ENCODE data around the gene NSD1.
"Not testable (repeated sequence)": the region's sequence is repeated elsewhere in the genome, so short reads cannot be mapped to it uniquely, and the experiment has no call there.

Gene NSD1

DNA sequence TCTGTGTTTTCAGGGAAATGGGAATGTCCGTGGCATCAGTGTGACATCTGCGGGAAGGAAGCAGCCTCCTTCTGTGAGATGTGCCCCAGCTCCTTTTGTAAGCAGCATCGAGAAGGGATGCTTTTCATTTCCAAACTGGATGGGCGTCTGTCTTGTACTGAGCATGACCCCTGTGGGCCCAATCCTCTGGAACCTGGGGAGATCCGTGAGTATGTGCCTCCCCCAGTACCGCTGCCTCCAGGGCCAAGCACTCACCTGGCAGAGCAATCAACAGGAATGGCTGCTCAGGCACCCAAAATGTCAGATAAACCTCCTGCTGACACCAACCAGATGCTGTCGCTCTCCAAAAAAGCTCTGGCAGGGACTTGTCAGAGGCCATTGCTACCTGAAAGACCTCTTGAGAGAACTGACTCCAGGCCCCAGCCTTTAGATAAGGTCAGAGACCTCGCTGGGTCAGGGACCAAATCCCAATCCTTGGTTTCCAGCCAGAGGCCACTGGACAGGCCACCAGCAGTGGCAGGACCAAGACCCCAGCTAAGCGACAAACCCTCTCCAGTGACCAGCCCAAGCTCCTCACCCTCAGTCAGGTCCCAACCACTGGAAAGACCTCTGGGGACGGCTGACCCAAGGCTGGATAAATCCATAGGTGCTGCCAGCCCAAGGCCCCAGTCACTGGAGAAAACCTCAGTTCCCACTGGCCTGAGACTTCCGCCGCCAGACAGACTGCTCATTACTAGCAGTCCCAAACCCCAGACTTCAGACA lies 160.4 kb downstream of the NSD1 start:
- no peak for DNase-seq

DNA sequence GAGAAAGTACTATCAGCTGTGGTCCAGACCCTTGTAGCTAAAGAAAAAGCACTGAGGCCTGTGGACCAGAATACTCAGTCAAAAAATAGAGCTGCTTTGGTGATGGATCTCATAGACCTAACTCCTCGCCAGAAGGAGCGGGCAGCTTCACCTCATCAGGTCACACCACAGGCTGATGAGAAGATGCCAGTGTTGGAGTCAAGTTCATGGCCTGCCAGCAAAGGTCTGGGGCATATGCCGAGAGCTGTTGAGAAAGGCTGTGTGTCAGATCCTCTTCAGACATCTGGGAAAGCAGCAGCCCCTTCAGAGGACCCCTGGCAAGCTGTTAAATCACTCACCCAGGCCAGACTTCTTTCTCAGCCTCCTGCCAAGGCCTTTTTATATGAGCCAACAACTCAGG lies 161.1 kb downstream of the NSD1 start:
- no peak for DNase-seq

DNA sequence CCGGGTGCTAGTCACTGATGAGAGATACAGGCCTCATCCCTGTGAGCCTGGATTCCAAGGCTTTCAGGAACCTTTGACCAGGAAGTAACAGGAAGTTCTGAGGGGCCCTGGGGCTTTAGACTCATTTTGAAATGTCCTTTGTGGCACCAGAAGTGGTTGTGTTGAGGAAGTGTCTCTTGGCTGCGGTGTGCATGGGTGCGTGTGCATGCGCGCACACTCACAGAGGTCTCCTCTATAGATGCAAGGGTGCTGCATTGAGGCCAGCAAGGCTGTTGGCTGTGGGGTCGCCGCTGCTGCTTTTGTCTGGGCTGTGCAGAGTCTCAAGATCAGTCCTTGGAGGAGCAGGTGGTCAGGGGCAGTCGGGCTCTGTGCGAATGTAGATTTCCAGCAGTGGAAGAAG lies 162.4 kb downstream of the NSD1 start:
- DNase-seq = no peak

DNA sequence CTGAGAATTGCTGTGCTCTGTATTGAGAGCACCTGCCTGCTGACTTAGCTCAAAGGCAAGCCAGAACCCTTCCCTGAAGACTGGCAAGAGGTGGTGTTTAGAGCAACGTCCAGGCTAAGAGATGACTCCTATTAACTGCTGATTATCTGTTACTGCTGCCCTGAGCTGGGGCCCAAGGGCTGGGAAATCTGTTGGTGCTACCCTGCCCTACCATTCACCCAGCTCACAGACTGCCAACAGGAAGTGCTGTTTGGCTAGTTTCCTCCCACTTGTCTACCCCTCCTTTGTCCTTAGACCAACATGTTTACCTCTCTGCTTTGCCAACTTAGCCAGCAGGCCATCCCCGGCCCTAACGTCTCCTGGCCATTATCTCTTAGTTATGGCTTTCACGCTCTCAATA lies 163.0 kb downstream of the NSD1 start:
- DNase-seq = no peak

DNA sequence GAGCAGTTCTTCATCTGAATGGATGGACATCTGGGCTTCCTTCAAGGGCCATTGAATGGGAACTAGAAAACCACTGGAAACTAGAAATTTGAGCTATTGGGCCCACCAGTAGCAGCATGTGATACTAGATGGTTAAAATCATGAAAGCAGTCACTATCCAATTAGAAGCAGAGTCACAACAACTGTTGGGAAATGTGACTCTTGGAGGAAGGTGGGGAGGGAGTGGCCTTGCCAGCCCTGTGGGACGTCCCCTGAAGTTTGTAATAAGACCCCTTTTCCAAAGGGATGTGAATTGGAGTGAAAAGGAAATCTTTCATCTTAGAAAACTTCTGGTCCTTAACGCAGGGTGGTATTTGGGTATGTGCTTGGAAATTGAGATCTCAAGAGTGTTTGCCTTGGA lies 164.3 kb downstream of the NSD1 start:
- DNase-seq = no peak

DNA sequence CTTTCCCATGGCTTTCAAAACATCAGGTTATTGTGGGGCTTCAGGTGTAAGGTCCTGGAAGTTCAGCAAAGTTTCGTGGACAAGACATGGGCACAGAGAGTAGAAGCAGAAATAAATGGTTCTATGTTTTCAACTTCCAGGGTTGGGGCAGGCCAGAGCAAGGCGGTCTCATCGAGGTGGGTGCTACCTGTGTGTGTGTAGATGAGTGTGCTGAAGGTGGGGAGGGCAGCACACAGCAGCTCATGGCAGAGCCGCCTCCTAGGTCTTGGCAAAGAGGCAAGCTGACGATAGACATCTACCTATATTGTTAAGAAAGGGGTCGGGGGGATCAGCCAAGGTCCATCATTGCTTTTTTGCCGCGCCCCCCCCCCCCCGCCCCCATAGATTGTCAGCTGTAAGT lies 166.1 kb downstream of the NSD1 start:
- no peak for DNase-seq

DNA sequence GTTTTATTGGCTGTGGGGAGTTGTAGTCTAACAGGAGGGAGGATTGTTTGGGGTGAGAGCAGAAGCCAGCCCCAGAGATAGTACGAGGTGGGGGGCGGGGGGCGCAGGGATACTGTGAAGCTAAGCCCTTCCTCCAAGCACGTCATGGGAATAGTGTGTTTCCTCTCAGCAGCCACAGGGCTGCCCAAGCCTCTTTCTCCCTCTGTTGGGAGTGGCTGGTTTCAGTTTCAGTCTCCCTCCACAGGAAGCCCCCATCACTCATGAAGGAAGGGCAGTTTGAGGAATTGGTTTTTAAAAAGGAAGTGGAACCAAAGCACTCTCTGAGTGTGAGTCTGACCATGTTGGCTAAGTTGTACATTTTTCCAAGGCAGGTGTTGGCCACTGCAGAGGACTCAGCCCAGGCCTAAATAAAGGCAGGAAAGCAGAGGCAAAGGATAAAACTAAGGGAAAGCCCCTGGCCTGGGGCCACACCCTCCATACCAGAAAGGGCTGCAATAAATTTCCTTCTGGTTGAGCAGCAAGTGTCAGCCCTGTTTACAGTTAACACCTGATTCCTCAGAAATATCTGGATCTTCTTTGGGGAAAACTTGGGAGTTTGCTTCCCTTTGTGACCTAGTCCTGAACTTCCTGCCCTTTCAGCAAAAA lies 166.8 kb downstream of the NSD1 start:
- peak; percentile 31 for DNase-seq

DNA sequence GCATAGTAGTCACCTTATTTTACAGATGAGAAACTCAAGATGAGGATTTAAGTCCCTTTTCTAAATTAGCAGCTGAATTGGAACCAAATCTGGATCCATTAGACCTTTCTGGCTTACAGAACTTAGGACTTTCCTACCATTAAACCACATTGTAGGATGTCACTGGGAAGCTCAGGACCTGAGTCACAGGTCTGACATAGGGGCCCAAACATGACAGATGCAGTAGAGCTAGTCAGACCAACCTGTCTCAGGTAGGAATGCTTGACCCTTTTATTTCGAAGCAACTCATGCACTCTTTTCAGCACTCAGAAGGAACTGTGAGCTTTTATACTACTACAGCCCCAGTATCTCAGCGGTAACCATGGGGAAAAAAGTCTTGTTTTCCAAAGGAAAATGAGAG lies 167.4 kb downstream of the NSD1 start:
- no peak for DNase-seq

DNA sequence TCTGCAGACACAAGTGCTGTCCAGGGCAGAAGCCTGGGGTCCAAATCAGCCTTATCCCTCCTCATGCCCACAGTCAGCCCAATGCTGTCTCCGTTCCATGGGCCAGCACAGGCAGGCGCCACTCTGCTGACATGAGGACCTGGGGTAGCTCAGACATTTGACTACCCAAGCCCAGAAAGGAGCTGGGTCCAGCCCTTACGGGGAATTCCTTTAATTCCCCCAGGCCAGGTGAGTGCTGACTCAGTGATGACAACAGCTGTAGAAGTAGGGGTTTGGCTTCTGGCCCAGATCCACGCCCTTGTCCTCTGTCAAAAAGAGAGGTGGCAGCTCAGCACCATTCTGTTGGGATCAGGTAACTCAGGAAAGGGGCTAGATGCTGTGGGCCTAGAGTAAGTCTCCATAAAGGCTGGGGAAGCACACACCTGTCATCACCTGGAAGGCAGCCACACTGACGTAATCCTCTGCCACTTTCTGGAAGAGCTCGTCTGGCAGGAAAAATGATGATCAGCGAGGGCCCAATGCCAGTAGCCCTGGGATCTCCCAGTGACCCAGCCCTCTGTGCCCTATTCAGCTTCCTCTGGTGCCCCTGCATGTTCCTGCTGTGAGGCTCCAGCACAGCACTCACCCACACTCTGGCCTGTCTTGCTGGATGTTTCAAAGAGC lies 168.1 kb downstream of the NSD1 start:
- no peak for DNase-seq

DNA sequence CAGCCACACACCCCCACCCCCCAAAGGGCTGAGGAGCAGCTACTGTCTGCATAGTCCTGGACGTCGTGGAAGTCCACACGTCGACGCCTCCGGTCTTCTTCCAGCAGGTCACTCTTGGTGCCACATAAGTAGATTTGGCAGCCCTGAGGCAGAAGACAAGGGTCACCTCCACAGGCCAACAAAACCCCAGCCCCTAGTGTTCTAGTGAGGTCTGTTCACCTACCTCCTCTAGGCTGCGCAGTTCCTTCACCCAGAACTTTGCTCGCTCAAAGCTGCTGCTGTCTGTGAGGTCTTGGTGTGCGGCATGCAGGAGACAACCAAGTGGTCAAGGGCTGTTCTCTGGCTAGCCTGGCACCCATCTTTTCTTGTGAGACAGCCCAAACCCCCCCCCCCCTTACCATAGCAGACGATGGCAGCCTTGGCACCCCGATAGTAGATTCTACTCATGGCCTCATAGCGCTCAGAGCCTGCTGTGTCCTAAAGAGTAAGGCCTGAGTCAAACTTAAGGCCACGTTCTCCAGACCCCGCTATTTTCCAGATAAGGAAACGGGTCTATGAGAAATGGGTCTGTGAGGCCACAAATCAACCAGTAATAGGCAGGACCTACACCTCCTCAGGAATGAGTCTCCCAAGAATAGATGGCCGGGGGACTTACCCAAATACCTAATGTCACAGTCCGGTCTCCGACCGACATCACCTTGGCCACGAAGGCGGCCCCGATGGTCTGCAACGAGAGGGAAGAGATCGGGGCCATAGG lies 169.0 kb downstream of the NSD1 start:
- DNase-seq = no peak

DNA sequence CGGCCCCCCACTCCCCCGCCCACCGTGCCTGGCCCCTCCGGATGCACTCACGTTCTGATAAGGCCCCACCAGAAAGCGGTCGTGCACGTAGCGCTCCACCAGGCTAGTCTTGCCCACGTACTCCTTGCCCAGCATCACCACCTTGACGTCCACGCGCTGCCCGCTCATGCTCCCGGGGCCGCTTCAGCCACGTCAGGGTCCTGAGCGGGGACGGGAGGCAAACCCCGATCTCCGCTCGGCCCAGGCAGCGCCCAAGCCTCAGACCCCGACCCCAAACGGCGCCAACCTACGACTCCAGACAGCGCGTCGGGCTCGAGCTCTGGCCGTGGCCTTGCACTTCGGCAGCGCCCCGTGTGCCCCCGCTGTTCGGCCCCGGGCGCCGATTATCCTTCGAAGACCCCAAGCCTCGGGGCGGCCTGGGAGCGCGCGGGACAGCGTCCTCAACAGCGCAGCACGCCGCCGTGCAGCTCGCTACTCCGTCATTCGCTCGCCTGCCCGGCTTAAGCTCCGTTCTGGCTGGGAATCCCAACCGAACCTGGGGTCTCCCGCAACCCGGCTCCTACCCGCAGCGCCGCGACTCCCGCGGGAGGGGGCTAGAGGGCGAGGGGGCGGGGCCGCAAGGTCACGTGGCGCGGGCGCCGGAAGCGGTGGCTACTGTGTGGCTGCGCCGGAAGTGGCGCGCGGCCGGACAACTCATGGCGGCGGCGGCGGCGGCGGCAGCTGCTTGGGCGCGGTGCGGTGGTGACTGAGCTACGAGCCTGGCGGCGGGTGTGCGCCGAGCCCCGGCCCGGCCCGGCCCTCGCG lies 169.8 kb downstream of the NSD1 start, which contains the start of the genes PRELID1 and RAB24:
TSS of gene PRELID1 (plus strand) at position 679 of the 804 bp plus-strand sequence. CDS start 187 bp downstream, outside the sequence.
TSS of gene RAB24 (minus strand) at position 599 of the 804 bp plus-strand sequence. CDS start at position 168, 431 bp downstream.
- DNase-seq = peak; percentile 91

DNA sequence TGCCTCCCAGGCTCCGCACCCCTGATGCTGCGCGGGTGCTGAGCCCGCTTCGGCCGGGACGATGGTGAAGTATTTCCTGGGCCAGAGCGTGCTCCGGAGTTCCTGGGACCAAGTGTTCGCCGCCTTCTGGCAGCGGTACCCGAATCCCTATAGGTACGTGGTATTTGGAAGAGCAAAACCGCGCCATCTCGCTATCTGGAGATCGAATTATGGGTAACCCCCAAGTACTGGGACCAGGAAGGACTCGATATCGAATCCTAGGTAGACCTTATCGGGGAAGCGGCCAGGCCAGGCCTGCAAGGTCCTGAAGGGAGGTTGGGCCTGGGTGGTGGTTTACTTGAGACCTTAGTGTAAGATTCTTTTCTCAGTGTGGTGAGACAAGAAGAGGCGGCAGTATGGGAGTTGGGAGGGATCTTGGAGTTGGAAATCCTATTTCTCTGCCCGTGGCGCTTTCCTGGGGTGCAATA lies 170.4 kb downstream of the NSD1 start:
- no peak for DNase-seq

DNA sequence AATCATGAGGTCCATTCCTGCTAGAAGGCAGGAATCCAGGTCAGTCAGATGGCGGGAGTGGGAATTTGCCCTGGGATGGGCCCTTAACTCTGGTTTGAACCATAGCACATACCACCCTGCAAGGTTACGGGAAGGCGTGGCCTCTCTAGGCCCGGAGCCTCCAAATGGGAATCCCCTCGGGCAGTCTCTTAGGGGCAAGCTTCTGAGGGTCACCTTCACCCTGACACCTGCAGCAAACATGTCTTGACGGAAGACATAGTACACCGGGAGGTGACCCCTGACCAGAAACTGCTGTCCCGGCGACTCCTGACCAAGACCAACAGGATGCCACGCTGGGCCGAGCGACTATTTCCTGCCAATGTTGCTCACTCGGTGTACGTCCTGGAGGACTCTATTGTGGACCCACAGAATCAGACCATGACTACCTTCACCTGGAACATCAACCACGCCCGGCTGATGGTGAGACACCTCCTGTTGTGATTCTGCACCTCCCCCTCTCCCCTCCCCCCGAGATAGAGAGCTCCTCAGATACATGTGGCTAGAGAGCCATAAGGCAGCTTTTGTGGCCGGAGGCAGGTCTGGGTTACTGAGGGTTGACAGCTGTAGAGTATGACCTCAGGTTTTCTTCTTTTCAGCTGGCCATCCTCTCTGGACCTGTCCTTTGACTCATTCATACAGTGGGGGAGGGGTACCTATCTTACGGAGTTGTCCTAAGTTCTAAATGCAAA lies 171.0 kb downstream of the NSD1 start:
- DNase-seq = no peak

DNA sequence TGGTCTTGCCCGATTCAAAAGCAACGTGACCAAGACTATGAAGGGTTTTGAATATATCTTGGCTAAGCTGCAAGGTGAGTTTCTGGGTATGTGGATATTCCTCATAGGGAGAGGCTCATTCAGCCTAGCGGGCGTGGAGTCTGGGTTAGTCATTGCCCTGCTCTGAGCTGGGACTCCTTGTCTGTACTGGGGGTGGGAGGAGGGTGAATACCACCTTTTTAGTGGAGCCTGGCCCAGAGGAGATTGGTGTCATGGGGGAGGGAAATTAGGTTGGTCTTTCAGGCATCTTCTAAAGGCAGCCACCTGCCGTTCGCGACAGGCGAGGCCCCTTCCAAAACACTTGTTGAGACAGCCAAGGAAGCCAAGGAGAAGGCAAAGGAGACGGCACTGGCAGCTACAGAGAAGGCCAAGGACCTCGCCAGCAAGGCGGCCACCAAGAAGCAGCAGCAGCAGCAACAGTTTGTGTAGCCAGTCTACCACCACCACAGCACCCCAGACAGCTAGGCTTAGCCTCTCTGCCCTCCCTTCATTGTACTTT lies 172.6 kb downstream of the NSD1 start:
- not testable (repeated sequence) for DNase-seq

DNA sequence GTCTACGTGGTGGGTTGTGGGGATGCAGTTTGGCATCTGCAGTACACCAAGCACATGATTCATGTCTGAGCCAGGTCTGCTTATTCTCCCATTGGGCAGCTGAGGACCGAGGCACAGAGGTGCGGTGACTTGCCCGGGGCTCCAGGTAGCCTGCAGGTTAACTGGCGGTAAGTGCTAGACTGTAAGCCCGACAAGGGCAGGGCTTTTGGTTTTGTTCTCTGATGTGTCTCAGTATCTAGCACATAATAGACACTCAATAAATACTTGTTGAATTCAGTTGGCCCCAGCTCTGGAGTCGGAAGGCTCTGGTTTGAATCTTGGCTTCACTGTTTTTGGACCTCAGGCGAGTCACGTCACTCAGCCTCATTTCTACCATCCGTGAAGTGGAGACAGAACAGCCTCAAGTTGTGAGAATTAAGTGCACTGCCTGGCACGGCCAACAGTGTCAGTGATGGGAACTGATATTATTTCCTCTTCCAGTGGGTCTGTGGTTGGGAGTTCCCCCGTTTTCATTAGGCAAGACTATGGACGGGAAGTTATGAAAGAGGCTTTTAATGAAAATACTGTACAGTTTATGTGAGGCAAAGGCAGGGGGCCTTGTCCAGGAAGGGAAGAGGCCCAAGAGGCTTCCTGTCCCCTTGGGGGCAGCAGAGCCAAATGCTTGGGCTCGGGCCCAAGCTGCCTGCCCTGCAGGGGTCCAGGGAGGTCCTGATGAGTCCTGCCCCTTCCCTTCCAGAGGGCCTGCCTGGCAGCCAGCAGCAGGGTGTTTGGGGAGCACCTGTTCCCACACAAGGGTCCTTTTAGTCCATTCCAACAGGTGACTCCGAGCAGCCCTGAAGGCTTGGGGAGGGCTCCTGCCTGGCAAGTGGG lies 173.3 kb downstream of the NSD1 start:
- DNase-seq = no peak

DNA sequence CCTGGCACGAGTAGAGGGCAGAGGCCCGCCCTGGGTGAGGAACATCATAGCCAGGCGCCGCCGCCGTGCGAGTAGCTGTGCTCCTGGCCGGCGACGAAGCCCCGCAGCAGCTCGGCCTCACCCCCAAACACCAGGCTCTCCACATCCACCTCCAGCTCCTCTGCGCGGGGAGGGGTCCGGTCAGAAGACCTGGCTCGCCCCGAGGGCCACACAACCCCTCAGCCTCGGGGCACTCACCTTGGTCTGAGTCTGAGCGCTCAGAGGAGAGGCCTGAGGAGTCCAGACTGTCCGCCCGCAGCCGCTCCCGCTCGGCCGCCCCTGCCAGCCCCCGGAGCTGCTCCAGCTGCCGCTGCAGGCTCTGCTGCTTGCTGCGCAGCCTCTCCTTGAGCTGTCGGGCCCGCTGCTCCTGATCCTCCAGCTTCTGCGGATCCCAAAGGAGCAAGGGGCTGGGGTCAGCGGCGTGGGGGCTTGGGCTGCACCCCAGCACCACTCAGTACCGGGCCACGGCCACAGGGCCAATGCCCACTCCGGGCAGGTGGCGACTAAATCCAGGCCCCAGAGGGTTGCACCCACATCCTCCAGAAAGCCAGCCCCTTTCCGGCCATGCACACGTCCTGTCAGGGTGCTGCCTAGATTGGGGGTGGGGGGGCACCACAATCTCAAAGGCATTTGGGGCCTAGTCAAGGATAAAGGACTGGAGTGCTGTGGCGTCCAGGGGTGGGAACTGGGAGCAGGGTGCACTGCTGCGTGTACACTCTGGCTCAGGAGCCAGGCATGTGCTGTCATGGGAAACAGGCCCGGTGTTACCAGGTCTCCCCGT lies 174.2 kb downstream of the NSD1 start:
- DNase-seq = no peak

DNA sequence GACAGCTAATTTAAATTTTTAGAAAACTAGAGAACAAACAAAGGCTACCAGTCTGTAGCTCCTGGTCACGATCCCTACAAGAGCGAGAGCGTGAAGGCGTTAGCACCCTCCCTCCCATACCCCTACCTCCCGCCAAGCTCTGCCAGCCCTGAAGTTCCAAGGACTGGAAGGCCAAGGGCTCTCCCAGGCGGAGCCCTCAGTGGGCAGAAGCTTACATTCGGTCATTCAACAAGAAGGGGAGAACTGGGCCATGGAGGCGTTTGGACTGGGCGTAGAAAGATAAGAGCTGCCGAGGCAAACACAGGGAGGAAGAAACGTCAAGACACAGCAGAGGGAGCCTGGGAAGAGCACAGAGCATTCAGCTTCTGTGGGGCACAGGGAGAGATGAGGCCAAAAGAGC lies 175.2 kb downstream of the NSD1 start:
- no peak for DNase-seq

DNA sequence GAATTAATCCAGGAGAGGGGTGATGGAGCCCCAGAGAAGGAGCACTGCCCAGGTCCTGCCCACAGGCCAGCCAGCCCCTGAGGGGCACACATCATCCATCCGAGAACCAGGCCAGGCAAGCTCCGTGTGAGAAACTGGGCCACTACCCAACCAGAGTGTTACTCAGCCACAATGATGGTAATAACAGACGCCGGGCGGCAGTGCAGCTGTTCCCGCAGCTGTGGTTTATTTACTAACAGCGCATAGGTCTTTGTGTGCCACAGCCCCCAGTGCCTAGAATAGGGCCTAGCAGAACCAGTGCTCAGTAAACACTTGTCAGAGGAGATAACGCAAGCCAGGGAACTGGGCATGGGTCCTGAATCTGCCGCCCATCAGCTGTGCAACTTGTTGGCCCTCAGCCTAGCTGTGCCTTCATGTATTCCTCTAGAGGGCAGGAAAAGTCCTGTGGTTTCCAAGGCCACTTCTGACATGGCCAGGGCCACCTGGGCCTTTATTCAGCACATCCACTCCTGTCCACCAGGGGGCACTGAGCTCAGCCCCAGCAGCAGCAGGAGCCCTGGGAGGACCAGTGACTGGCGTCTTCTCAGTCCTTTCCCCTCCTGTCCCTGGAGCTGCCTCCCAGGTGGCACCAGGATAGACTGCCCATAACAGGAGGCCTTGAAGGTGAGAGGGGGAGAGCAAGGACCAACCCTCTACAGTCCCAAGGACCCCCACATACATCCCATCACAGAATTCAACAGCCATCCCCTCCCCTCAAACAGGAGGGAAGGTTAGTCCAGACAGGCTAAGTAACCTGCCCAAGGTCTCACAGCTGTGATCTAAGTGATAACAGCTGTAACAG lies 176.0 kb downstream of the NSD1 start:
- no peak for DNase-seq

All from activated gamma-delta T cell (primary cell).